ENCODE results near the gene ERV3-1. TPM values are rescaled to one million over a fixed set of nuclear protein-coding genes. Genes with fewer than 3 reads are reported as not detected.
"Not testable (repeated sequence)": the region's sequence is repeated elsewhere in the genome, so short reads cannot be mapped to it uniquely, and the experiment has no call there.

Gene ERV3-1
- total RNA-seq, 2 donors from 2014 or later: 13.6 to 17.0 TPM

GRCh38 chr7:64947252-64948000 is 59.1 kb downstream of the ERV3-1 start:
- ATAC-seq (peak; percentile 43 to 62), DNase-seq (peak; percentile 25)
- intact Hi-C loops (cut with DNase I): no loop called here

- intact Hi-C loops (cut with DNase I): no loop called here
- ATAC-seq (peak; percentile 31 to 42), DNase-seq (peak; percentile 31)
Measured at GRCh38 chr7:64946772-64947171, 59.7 kb downstream of the ERV3-1 start.

GRCh38 chr7:64945503-64946175 is 60.8 kb downstream of the ERV3-1 start:
- intact Hi-C loops (cut with DNase I): no loop called here
- ATAC-seq (no peak), DNase-seq (no peak)

GRCh38 chr7:64944667-64945502 is 61.6 kb downstream of the ERV3-1 start:
- ATAC-seq; DNase-seq; intact Hi-C loops (cut with DNase I): not testable (repeated sequence)

Other genes starting within 250 kb of the ERV3-1 start
- 1 to 10 TPM; 5.6 to 6.0 TPM for gene ZNF138, start 212.3 kb downstream of the ERV3-1 start, total RNA-seq
- 1 to 10 TPM; 2.3 to 2.7 TPM for gene ZNF273, start 103.4 kb downstream of the ERV3-1 start, total RNA-seq
- gene ZNF117, start 15.7 kb downstream of the ERV3-1 start, total RNA-seq: 1 to 10 TPM; 7.9 to 9.4 TPM

All from left cardiac atrium (tissue), 4 donors.